Activated CD4-positive, alpha-beta T cell treated with anti-CD3 and anti-CD28 coated beads for 48 hours (primary cell): ENCODE measurements around the gene GM2A.

ENCODE experiments used
- DNase-seq: peaks from one replicate; pipeline ENCODE4 v3.0.0-alpha.2; 2020

Gene GM2A

GRCh38 chr5:151252762-151253604 is at the start of gene GM2A:
GM2A (plus strand) TSS chr5:151253185; CDS start chr5:151253217, 32 bp downstream.
- DNase-seq: peak; percentile 99

- DNase-seq: no peak
These were observed 48.9 kb upstream of the GM2A start for GRCh38 chr5:151204051-151204450.

GRCh38 chr5:151205411-151205810 is 47.6 kb upstream of the GM2A start:
- no peak for DNase-seq

- no peak for DNase-seq
These were observed 44.5 kb upstream of the GM2A start for GRCh38 chr5:151208481-151208914.

GRCh38 chr5:151212406-151212798 is 40.6 kb upstream of the GM2A start:
- DNase-seq: no peak

GRCh38 chr5:151213803-151214613 is 39.0 kb upstream of the GM2A start:
- peak; percentile 90 for DNase-seq

- peak; percentile 25 for DNase-seq
These were observed 38.1 kb upstream of the GM2A start for GRCh38 chr5:151214614-151215545.

- DNase-seq: no peak
These were observed 37.5 kb upstream of the GM2A start for GRCh38 chr5:151215546-151215880.

GRCh38 chr5:151216781-151217180 is 36.2 kb upstream of the GM2A start:
- no peak for DNase-seq

- DNase-seq: no peak
These were observed 34.8 kb upstream of the GM2A start for GRCh38 chr5:151218177-151218576.

GRCh38 chr5:151219138-151219537 is 33.8 kb upstream of the GM2A start:
- no peak for DNase-seq

GRCh38 chr5:151219789-151220188 is 33.2 kb upstream of the GM2A start:
- no peak for DNase-seq

GRCh38 chr5:151221574-151221973 is 31.4 kb upstream of the GM2A start:
- no peak for DNase-seq

GRCh38 chr5:151222054-151222789 is 30.8 kb upstream of the GM2A start:
- no peak for DNase-seq

GRCh38 chr5:151222790-151223446 is 30.1 kb upstream of the GM2A start:
- DNase-seq: peak; percentile 59

- peak; percentile 71 for DNase-seq
These were observed 29.3 kb upstream of the GM2A start, which contains the start of gene CCDC69 for GRCh38 chr5:151223447-151224264. CCDC69 (minus strand) TSS chr5:151224092; CDS start chr5:151223970, 122 bp downstream.

GRCh38 chr5:151224372-151224771 is 28.6 kb upstream of the GM2A start:
- DNase-seq: no peak

GRCh38 chr5:151225071-151225470 is 27.9 kb upstream of the GM2A start:
- no peak for DNase-seq

- no peak for DNase-seq
These were observed 27.5 kb upstream of the GM2A start for GRCh38 chr5:151225475-151225874.

- no peak for DNase-seq
These were observed 25.0 kb upstream of the GM2A start for GRCh38 chr5:151227918-151228447.
